ENCODE measurements around the gene KNSTRN. TPM values are rescaled to one million over a fixed set of nuclear protein-coding genes. Genes with fewer than 3 reads are reported as not detected.

KNSTRN gene
- total and polyA plus RNA-seq, 7 donors = 5.0 to 18.9 (median 6.8) TPM

GRCh38 chr15:40368719-40369473 is 13.6 kb upstream of the KNSTRN start:
- peaks cover 0 to 23% (median 21%) of the 10 kb centered on the region in 4 donors for H3K4me1 ChIP-seq
- DNase-seq = no peak
- peak overlapping the region in 1 of 4 donors; percentile 82 for H3K27ac ChIP-seq
- no peaks in the 10 kb centered on the region for H3K36me3 ChIP-seq
- 95 to 96% methylated on average over 24 of the region's 24 CpGs for WGBS, 2 donors
- intact Hi-C loops (cut with DNase I) = loop anchor here (1.0 kb wide), 2 partner anchors 25 to 52 kb away; no protein-coding TSS in a partner anchor
- no peaks in the 10 kb centered on the region for H3K27me3 ChIP-seq
- H3K4me3 ChIP-seq = no peak overlapping the region
- no peaks in the 10 kb centered on the region for H3K9me3 ChIP-seq
- TF ChIP-seq POLR2AphosphoS5 (IDR thresholded peaks at IDR 0.05) (no peak), EP300 (IDR thresholded peaks at IDR 0.05) (no peak), POLR2A (IDR thresholded peaks at IDR 0.05) (no peak), CTCF (IDR thresholded peaks at IDR 0.05) (no peak)

GRCh38 chr15:40369474-40369869 is 13.0 kb upstream of the KNSTRN start:
- intact Hi-C loops (cut with DNase I) = no loop called here
- peaks cover 0 to 23% (median 21%) of the 10 kb centered on the region in 4 donors for H3K4me1 ChIP-seq
- no peak for TF ChIP-seq CTCF (IDR thresholded peaks at IDR 0.05)
- no peak for TF ChIP-seq EP300 (IDR thresholded peaks at IDR 0.05)
- no peak for TF ChIP-seq POLR2A (IDR thresholded peaks at IDR 0.05)
- TF ChIP-seq POLR2AphosphoS5 (IDR thresholded peaks at IDR 0.05) = no peak
- no peak overlapping the region for H3K27ac ChIP-seq
- no peaks in the 10 kb centered on the region for H3K27me3 ChIP-seq
- H3K36me3 ChIP-seq = no peaks in the 10 kb centered on the region
- no peaks in the 10 kb centered on the region for H3K9me3 ChIP-seq
- no peak overlapping the region for H3K4me3 ChIP-seq
- WGBS, 2 donors = 91 to 95% methylated on average over 10 of the region's 10 CpGs
- no peak for DNase-seq

GRCh38 chr15:40369971-40370370 is 12.6 kb upstream of the KNSTRN start:
- Histone ChIP-seq H3K4me3 (no peak overlapping the region), H3K36me3 (no peaks in the 10 kb centered on the region), H3K4me1 (peaks cover 0 to 23% (median 21%) of the 10 kb centered on the region in 4 donors), H3K27me3 (no peaks in the 10 kb centered on the region), H3K9me3 (no peaks in the 10 kb centered on the region), H3K27ac (no peak overlapping the region)
- no peak for DNase-seq
- intact Hi-C loops (cut with DNase I) = no loop called here
- TF ChIP-seq EP300 (IDR thresholded peaks at IDR 0.05) (no peak), CTCF (IDR thresholded peaks at IDR 0.05) (no peak), POLR2AphosphoS5 (IDR thresholded peaks at IDR 0.05) (no peak), POLR2A (IDR thresholded peaks at IDR 0.05) (no peak)
- 92% methylated on average over 13 of the region's 13 CpGs for WGBS, 2 donors

GRCh38 chr15:40372981-40373380 is 9.5 kb upstream of the KNSTRN start:
- WGBS, 2 donors = 43 to 53% methylated on average over 2 of the region's 2 CpGs
- Histone ChIP-seq H3K27me3 (no peaks in the 10 kb centered on the region), H3K36me3 (no peaks in the 10 kb centered on the region), H3K4me3 (no peak overlapping the region), H3K27ac (no peak overlapping the region), H3K4me1 (peaks cover 0 to 8% (median 5%) of the 10 kb centered on the region in 4 donors), H3K9me3 (no peaks in the 10 kb centered on the region)
- intact Hi-C loops (cut with DNase I) = no loop called here
- no peak for TF ChIP-seq EP300 (IDR thresholded peaks at IDR 0.05)
- TF ChIP-seq POLR2AphosphoS5 (IDR thresholded peaks at IDR 0.05) = no peak
- no peak for TF ChIP-seq POLR2A (IDR thresholded peaks at IDR 0.05)
- no peak for DNase-seq

GRCh38 chr15:40377606-40378005 is 4.9 kb upstream of the KNSTRN start:
- Histone ChIP-seq H3K4me1 (peaks cover 0 to 16% (median 11%) of the 10 kb centered on the region in 4 donors), H3K27ac (no peak overlapping the region), H3K9me3 (no peaks in the 10 kb centered on the region), H3K36me3 (no peaks in the 10 kb centered on the region), H3K27me3 (no peaks in the 10 kb centered on the region), H3K4me3 (no peak overlapping the region)
- no peak for DNase-seq
- 80 to 84% methylated on average over 3 of the region's 3 CpGs for WGBS, 2 donors
- TF ChIP-seq EP300 (IDR thresholded peaks at IDR 0.05) = no peak
- no peak for TF ChIP-seq CTCF (IDR thresholded peaks at IDR 0.05)
- no peak for TF ChIP-seq POLR2A (IDR thresholded peaks at IDR 0.05)
- no peak for TF ChIP-seq POLR2AphosphoS5 (IDR thresholded peaks at IDR 0.05)
- intact Hi-C loops (cut with DNase I) = no loop called here
